ENCODE measurements around the gene ECE1. TPM values are rescaled to one million over a fixed set of nuclear protein-coding genes. Genes with fewer than 3 reads are reported as not detected.

ECE1 gene
- total RNA-seq, 2 donors from 2014 or later = 99.0 to 149 TPM

DNA sequence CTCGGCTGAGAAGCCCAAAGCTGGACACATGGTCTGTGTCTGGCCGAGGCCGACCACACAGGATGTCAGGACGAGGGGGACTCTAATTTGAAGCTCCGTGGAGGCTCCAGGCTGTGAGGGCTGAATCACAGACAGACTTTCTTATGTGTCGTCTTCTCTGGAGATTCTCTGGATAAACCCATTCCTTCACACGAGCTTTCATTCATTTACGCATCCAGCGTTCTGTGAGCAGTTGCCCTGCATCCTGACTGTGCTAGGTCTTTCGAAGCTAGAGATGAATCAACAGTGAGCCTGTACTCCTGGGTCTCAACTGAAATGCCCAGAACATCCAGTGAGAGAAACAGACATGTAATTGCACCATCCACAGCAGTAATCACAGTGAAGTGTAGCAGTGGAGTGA is 49.6 kb downstream of the ECE1 start:
- Histone ChIP-seq H3K27me3 (no peaks in the 10 kb centered on the region), H3K36me3 (peaks cover 28% of the 10 kb centered on the region), H3K9ac (ENCODE audit: low read depth in 2 of 2, low read length in 2 of 2) (no peak overlapping the region)

DNA sequence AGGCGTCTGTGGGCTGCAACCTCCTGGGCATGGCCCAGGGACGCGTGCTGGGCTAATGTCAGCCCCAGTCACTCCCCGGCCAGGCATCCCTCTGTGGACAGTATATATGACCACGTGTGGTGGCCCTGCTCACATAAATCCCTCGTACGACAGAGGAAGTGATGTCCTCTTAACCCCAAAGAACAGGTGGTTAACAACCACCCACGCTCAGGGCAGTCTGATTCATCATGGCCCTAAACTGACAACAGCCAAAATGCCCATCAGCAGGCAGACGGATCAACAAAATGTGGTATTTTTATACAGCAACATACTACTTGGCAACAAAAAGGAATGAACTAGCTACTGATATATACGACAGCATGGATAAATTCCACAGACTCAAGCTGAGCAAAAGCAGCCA is 51.0 kb downstream of the ECE1 start:
- Histone ChIP-seq H3K27me3 (no peaks in the 10 kb centered on the region), H3K9me3 (no peaks in the 10 kb centered on the region), H3K4me3 (no peak overlapping the region), H3K36me3 (peaks cover 15% of the 10 kb centered on the region), H3K9ac (ENCODE audit: low read depth in 2 of 2, low read length in 2 of 2) (no peak overlapping the region), H3K27ac (no peak overlapping the region), H3K4me1 (no peaks in the 10 kb centered on the region)
- intact Hi-C loops (cut with DNase I) = loop anchor here (10.0 kb wide), 1 partner anchor 416 kb away; no protein-coding TSS in a partner anchor
- TF ChIP-seq, protein P1, sequence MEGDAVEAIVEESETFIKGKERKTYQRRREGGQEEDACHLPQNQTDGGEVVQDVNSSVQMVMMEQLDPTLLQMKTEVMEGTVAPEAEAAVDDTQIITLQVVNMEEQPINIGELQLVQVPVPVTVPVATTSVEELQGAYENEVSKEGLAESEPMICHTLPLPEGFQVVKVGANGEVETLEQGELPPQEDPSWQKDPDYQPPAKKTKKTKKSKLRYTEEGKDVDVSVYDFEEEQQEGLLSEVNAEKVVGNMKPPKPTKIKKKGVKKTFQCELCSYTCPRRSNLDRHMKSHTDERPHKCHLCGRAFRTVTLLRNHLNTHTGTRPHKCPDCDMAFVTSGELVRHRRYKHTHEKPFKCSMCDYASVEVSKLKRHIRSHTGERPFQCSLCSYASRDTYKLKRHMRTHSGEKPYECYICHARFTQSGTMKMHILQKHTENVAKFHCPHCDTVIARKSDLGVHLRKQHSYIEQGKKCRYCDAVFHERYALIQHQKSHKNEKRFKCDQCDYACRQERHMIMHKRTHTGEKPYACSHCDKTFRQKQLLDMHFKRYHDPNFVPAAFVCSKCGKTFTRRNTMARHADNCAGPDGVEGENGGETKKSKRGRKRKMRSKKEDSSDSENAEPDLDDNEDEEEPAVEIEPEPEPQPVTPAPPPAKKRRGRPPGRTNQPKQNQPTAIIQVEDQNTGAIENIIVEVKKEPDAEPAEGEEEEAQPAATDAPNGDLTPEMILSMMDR (IDR thresholded peaks at IDR 0.05) = no peak
- DNase-seq = no peak

More for the DNA sequence above, 49.6 kb downstream of the ECE1 start:
- TF ChIP-seq, protein P1 (IDR thresholded peaks at IDR 0.05) = no peak
- Histone ChIP-seq H3K4me3 (no peak overlapping the region), H3K9me3 (no peaks in the 10 kb centered on the region), H3K27ac (no peak overlapping the region), H3K4me1 (no peaks in the 10 kb centered on the region)
- DNase-seq = no peak
- intact Hi-C loops (cut with DNase I) = no loop called here

DNA sequence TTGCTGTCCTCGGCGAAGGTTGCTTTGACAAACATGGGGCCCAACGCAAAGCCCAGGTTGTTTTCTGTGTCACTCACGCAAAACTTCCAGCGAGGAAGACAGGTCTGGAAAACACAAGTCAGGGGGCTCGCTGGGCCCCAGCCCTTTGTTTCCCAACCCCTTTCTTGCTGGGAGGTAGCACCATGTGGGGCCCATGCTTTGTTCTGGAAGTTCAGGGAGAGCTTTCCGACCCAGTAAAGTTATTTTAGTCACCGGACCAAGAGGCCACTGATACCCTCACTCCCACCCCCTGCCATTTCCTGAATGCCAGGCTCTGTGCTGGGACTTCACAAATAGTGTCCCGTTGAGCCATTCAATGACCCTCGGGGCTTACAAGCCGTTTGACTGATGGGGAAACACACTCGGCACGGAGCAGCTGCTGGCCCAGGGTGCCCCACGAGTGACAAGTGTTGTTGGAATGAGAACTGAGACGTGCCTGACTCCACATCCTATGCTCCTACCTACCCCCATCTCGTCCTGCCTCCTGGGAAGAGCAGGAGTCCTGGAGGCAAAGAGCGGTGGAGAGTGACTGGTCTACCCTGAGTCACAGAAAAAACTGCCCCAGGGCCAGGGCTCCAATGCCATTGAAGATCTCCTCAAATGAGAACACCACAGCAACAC is 52.0 kb downstream of the ECE1 start:
- no peak for DNase-seq
- Histone ChIP-seq H3K9me3 (no peaks in the 10 kb centered on the region), H3K9ac (ENCODE audit: low read depth in 2 of 2, low read length in 2 of 2) (no peak overlapping the region), H3K27me3 (no peaks in the 10 kb centered on the region), H3K4me3 (no peak overlapping the region), H3K36me3 (peaks cover 10% of the 10 kb centered on the region), H3K4me1 (no peaks in the 10 kb centered on the region), H3K27ac (no peak overlapping the region)
- TF ChIP-seq, protein P1 (IDR thresholded peaks at IDR 0.05) = no peak
- intact Hi-C loops (cut with DNase I) = loop anchor here (10.0 kb wide), 1 partner anchor 417 kb away; no protein-coding TSS in a partner anchor

DNA sequence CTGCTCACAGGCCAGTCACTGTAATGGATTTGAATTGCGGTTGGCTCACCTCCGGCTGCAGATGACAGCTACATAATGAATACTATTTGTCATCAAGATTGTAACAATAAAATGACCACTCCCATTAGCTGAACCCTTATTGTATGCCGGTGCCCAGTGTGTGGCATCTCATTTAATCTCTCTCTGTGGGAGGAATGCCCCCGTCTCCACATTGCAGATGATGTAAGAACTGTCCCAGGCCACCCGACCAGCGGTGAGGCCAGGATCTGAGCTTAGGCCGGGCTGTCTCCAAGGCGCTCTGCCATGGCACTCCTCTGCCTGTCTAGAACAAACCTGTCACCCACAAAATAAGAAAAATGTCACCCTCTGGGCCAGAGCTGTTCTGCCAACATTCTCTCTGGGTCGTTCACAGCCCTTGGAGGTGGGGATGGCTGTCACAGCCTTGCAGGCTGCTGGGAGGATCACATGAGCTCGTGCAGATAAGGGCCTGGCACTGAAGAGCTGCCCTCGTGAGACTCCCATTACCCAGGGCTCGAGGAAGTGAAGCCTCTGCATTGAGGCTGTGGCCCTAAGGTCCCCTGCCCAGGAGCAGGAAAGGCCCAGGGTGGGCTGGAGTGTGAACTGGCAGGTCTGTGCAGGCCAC is 52.7 kb downstream of the ECE1 start:
- no peaks in the 10 kb centered on the region for H3K4me1 ChIP-seq
- TF ChIP-seq, protein P1 (IDR thresholded peaks at IDR 0.05) = no peak
- H3K27me3 ChIP-seq = no peaks in the 10 kb centered on the region
- no peak overlapping the region for H3K27ac ChIP-seq
- peaks cover 10% of the 10 kb centered on the region for H3K36me3 ChIP-seq
- DNase-seq = no peak
- H3K9ac ChIP-seq (ENCODE audit: low read depth in 2 of 2, low read length in 2 of 2) = no peak overlapping the region
- no peaks in the 10 kb centered on the region for H3K9me3 ChIP-seq
- intact Hi-C loops (cut with DNase I) = loop anchor here (10.0 kb wide), 1 partner anchor 417 kb away; no protein-coding TSS in a partner anchor
- no peak overlapping the region for H3K4me3 ChIP-seq

DNA sequence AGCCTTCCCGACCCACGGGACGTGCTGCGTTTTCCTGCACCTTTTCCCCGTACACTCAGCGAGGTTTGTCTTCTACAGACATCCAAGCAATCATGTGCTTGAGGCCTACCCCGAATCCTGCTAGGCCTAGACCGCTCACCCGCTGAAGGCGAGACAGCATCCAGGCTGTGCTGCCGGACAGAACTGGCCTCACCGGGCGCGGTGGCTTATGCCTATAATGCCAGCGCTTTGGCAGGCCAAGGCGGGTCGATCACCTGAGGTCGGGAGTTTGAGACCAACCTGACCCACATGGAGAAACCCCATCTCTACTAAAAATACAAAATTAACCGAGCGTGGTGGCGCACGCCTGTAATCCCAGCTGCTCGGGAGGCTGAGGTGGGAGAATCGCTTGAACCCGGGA is 54.1 kb downstream of the ECE1 start:
- Histone ChIP-seq H3K9ac (ENCODE audit: low read depth in 2 of 2, low read length in 2 of 2) (no peak overlapping the region), H3K27me3 (no peaks in the 10 kb centered on the region), H3K4me3 (no peak overlapping the region), H3K9me3 (no peaks in the 10 kb centered on the region), H3K27ac (no peak overlapping the region), H3K4me1 (no peaks in the 10 kb centered on the region), H3K36me3 (peaks cover 10% of the 10 kb centered on the region)
- TF ChIP-seq, protein P1 (IDR thresholded peaks at IDR 0.05) = no peak
- DNase-seq = no peak
- intact Hi-C loops (cut with DNase I) = loop anchor here (10.0 kb wide), 1 partner anchor 419 kb away; no protein-coding TSS in a partner anchor
